GM12801 (cell line): Measurements from ENCODE around the gene TIMM21.

ENCODE experiments used
- TF ChIP-seq, protein P1 (sequence below): IDR thresholded peaks from one replicate; pipeline ENCODE4 v1.5.1; 2011; ENCODE audit warnings: control low read depth; ENCODE audit not compliant: insufficient read length; ENCODE audit errors: extremely low read depth

TIMM21 gene

DNA sequence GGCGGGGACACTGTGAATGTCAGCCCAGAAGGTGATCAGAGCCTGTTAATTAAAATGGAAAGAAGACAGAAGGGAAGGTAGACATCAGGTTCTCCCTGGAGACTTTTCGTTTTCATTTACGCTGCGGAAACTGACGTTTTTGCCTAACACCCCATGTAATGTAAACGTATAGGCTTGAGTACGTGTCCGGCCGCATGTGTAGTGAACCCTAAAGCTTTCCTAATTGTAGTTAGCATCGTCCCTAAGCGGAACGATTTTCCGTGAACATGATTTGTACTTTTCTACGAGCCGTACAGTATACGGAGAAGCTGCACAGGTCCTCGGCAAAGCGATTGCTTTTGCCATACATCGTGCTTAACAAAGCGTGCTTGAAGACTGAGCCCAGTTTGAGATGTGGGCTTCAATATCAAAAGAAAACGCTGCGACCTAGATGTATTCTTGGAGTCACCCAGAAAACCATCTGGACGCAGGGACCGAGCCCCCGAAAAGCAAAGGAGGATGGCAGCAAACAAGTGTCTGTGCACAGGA is 284 bp downstream of the TIMM21 start:
- TF ChIP-seq, protein P1, sequence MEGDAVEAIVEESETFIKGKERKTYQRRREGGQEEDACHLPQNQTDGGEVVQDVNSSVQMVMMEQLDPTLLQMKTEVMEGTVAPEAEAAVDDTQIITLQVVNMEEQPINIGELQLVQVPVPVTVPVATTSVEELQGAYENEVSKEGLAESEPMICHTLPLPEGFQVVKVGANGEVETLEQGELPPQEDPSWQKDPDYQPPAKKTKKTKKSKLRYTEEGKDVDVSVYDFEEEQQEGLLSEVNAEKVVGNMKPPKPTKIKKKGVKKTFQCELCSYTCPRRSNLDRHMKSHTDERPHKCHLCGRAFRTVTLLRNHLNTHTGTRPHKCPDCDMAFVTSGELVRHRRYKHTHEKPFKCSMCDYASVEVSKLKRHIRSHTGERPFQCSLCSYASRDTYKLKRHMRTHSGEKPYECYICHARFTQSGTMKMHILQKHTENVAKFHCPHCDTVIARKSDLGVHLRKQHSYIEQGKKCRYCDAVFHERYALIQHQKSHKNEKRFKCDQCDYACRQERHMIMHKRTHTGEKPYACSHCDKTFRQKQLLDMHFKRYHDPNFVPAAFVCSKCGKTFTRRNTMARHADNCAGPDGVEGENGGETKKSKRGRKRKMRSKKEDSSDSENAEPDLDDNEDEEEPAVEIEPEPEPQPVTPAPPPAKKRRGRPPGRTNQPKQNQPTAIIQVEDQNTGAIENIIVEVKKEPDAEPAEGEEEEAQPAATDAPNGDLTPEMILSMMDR, result no peak

DNA sequence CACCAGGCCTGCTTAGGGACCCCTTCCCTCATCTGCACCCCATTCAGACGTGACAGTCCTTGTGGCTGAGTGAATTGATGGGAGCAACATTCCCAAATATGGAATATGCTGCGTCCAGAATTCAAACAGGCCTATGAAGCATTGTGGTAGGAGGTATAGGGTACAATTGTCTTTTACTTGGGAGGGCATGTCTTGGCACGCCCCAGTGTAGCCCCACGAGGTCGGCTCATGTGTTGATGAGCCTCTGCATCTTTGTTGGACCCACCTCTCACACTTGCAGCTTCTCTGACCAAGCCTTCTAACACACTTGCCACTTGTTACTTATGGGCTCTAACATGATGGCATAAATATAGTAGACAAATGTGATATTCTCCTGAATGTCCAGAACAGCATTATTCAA is 1.6 kb downstream of the TIMM21 start:
- TF ChIP-seq, protein P1, result no peak

DNA sequence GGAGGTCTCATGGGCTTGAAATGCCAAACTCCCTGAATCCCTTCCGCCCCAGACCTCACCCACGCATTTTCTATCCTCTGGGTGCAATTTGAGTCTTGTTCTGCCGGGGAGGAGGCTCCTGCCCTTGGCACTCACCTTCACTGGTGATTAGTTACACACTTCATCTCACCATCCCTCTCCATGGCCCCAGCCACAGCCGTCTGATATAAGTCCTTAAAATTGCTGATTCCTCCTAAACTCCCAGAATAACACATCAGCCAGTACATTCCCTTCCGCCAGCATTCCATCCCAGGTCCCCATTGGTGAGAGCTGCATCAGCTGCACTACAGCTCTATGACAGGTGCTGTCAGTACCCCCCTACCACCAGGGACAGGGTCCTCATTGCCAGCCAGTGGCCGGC is 3.9 kb downstream of the TIMM21 start:
- TF ChIP-seq, protein P1, result no peak

DNA sequence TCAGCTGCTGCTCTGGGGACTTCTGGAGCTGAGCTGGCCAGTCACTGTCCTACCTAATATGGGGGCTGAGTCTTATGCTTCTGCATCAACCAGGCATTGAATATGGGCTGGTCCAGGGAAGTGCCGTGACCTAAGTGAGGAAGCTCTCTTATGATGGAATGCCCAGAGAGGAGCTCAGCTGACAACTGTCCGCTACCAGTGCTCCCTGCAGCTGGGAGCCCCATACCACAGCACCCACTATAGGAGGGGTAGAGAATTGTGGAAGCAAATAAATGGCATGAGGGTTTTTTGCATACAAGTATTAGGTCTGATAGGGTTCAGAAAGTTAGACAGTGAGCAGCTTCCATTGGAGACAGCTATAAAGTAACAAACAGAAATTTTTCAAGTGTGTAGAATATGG is 4.5 kb downstream of the TIMM21 start:
- TF ChIP-seq, protein P1, result no peak

DNA sequence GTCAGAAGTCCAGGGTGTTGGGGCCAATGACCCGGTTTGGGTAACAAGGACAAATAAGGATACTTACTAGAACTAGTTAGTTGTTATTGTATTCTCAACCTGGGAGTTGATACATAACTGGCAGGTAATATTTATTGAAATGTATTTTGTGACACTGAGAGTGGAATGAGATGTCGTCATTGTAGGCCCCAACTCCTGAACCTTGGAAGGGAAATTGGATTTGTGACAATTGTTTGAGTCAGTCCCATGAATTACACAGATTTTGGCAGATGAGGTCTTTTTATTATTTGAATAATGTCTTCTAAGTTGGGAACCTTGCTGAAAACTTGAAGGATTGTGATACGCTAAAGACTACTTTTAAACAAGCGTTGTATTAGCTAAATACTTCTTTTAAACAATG is 5.1 kb downstream of the TIMM21 start:
- TF ChIP-seq, protein P1, result no peak

DNA sequence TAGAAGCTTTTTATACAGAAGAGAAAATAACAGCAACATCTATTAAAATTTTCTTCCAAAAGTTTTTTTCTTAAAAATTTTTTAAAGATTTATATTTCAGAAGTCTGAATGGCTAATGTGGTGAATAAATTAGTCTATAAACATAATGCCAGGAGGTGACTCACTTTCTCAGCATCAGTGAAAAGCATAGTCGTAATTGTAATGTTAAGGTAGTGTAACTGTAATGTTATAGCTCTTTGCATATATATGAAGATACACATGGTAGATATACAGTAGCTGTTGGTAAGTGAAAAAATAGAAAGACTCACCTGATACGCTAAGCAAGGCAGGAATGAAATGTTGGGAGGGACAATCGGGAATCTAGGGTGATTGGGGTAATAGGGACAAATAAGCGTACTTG is 5.5 kb downstream of the TIMM21 start:
- TF ChIP-seq, protein P1, result no peak

DNA sequence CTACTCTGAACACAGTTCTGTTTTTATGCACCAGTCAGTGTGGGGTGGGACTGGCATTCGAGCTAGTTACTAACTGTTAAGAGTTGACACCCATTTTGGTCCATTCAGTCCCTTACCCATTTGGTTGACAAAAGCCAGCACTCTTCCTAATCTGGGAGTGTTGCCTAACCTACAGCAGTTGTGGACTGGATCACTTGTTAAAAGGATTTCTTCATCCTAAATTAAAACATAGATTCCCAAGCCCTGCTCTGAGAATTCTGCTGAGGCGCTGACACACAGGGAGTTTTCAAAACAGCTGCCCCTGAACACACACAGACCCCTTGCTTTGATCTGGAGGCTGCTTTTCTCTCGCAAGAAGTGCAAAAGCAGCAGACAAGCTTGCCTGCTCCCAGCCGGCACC is 6.4 kb downstream of the TIMM21 start:
- TF ChIP-seq, protein P1, result no peak

DNA sequence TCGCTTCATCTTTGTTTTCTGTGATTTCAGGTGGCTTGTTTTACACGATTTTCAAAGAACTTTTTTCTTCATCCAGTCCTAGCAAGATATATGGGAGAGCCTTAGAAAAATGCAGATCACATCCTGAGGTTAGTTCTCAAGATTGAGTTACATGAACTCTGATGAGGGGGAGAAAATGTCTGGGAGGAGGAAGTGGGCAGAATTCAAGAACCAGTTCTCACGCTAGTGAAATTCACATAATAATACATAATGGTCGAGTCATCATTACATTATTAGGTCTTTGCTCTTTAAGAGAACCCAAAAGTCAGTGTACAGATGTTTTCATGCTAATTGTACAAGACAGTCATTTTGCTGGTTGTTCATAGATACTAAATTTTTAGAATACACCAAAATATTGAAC is 7.0 kb downstream of the TIMM21 start:
- TF ChIP-seq, protein P1, result no peak
